GM18907 (cell line): Measurements from ENCODE around the gene RASGEF1C.
"Not testable (repeated sequence)": the region's sequence is repeated elsewhere in the genome, so short reads cannot be mapped to it uniquely, and the experiment has no call there.

Experiments used
- ATAC-seq: cut with Tn5 transposase; IDR thresholded peaks from one replicate; pipeline ENCODE4 v1.9.1; 2021; ENCODE audit warnings: mild to moderate bottlenecking, moderate library complexity; ENCODE audit not compliant: unreplicated experiment

The RASGEF1C gene

GRCh38 chr5:180138214-180138975, 70.6 kb downstream of the RASGEF1C start:
- no peak for ATAC-seq

DNA sequence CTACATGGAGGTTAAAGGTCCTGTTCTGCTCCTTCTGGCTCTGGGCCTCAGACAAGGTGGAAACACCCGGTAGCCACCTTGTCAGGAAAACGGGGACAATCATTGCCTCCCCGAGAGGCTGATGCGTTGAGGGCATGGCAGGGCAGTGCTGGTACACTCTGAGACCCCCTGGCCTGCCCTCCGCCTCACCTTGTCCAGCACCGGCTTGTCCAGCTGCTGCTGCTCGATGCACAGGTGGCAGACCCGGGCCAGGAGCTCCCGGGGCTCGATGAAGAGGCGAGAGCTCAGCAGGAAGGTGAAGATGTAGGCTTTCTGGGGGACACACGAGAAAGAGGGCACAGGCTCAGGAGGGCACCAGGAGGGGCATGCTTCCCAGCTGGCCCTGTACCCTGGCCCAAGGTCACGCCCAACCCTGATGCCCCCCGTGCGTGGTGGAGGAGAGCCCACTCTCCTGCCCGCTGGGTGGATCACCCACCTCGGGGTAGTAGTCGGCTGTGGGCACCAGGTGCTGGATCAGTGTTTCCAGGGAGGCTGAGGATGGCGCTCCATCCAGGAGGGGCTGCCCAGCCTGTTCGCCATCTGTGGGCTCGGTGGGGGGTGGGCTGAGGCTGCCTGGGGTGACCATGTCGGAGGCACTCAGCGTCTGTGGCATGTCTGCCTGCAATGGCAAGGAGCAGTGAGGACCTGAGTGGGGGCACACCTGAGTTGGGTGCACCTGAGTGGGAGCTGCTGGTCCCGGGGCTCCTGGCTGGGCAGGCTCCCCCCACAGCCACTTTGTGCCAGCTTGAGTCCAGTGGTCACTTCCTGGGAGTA, 71.4 kb downstream of the RASGEF1C start:
- no peak for ATAC-seq

- ATAC-seq: no peak
Measured at GRCh38 chr5:180136630-180137381, 72.2 kb downstream of the RASGEF1C start.

DNA sequence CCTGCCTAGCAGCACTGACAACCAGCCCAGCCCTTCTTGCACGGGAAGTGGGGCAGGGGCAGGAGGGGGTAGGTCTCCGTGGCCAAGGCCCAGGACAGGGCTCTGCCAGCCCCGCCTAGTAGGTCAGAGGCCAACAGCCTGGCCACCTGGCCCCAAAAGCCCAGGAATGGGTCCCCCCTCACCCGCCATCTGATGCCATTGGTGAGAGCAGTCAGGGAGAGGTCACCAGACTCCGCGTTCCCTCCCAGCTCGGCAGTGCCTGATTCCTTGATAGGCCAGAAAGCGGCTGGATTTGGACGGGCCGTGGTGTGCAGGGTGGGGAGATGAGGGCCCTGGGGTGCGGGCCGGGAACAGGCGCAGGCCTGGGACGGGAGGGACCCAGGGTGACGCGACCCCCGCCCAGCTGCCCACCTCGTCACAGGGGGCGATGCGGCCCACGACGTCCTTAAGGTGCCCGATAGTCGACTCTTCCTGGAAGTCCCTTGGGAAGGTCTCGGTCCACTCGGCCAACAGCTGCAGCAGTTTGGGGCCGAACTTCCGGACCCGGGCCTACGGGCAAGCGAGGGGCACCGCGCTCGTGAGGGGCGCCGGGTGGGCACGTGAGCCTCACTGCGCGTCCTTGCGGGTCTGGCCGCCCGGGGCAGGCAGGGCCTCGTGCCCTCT, 72.9 kb downstream of the RASGEF1C start:
- ATAC-seq: no peak

DNA sequence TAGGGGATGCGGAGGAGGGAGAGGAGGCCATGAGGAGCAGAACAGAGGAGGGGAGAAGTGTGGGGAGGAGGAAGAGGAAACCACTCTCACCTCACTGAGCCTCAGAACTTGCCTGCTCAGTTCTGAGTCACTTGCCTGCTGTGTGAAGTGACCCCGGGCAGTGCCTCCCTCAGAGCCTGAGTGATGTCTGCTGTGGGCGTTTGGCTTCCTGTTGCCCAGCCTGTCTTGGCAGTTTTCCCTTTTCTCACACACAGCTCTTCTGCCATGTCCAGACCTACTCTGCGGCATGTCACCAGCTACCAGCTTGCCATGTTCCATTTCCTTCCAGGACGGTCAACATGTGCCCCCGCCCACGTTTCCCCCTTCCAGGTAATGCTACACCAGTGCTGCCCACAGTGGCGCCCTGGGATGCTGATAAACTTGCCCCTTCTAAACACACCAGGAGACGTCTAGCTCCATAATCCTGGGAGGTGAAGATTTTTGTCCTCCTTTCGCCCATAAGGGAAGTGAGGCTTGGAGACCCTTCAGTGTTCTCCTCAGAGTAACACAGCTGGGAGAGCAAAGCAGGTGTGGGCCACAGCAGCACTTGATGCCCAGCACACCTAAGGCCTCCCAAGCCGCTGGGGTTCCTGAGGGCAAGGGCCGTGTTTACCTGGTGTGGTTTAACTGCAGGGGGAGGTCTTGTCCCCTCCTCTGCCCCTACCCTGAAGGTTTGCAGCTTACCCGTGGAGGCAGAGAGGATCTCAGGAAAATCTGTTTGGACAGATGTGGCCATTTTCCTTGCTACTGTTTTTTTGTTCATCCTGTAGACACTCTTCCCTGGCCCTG, 73.7 kb downstream of the RASGEF1C start:
- no peak for ATAC-seq

DNA sequence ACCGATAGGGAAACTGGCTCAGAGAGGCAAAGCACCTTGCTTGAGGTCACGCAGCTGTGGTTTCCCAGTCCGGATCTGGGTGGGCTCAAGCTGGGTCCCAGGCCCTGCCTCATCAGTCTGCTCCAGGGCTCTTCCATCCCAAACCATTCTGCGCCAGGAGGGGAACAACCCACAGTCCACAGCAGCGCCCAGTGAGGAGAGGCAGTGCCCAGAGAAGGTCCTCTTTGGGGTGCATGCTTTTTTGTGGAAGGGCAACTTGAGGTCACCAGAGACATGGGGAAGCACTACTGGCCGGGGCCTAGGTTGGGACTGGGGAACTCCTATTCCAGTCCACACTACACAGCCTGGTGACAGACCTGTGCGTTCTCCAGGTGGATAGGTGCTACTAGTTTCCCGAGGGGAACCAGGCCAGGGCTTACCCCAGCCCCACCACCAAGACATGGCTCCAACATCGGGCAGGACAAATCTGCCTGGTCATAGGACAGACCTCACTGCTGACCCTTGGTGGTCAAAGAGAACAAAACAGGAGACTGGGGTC, 75.0 kb downstream of the RASGEF1C start:
- no peak for ATAC-seq

DNA sequence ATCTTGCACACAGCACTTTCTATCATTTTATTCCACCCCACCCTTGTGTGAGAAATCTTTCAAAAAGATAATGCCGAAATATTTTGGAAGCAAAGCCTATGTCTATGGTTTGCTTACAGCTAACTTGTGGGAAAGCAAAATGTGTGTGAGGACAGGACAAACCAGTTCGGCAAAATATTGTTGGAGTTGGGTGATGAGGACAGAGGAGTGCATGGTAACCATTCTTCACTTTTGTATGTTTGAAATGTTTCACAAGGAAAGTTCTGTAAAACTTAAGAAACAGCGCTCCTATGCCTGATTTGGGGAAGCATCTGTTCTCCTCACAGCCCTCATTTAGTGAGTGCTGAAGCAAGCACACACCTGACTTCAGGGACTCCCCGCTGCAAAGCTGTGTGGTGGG, 75.5 kb downstream of the RASGEF1C start:
- no peak for ATAC-seq

- no peak for ATAC-seq
Measured at GRCh38 chr5:180133060-180133459, 76.0 kb downstream of the RASGEF1C start.

- ATAC-seq: no peak
Measured at GRCh38 chr5:180130876-180131740, 77.9 kb downstream of the RASGEF1C start.

- no peak for ATAC-seq
Measured at GRCh38 chr5:180130291-180130869, 78.6 kb downstream of the RASGEF1C start.

DNA sequence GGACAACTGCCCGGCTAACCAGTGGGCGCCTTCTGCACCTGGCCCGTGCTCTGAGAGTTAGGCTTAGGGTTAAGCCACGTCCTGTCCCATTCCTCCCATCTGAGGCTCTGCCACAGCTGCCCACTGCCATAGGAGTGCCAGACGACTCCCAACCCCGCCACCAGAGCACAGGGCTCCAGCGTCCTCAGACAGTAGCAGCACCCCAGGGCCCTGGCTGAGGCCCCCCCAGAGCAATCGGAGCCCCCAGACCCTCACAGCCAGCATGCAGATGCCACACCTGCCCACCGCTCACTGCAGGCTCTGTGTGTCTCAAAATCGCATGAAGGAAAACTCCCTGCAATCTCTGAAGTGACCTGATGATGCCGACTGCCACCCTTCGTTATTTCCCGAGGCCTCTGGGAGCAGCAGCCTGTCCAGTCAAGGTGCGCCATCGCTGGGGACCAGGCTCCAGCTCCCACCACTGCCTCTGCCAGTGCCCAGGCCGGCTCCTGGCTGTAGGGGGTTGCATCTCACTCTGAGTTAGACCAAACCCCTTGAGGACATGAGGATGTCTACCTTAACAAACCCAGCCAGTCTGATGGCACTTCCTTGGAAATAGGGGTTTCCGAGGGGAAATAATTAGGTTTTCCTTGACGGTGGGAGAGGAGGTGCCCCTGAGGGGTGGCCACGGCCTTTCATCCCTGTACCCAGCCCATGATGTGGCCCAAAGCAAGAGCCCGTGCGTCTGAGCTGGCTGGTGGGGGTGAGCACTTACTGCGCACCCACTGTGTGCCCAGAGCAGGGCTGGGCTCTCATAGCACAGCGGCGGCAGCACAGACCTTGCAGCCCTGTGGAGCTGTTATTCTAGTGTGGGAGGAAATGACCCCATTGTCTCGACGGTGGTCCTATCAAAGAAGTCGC, 79.5 kb downstream of the RASGEF1C start:
- ATAC-seq: no peak

- no peak for ATAC-seq
Measured at GRCh38 chr5:180128671-180129261, 80.2 kb downstream of the RASGEF1C start.

GRCh38 chr5:180127682-180128670, 81.0 kb downstream of the RASGEF1C start:
- no peak for ATAC-seq

- ATAC-seq: no peak
Measured at GRCh38 chr5:180126716-180127681, 82.0 kb downstream of the RASGEF1C start.

- ATAC-seq: not testable (repeated sequence)
Measured at GRCh38 chr5:180126156-180126555, 82.9 kb downstream of the RASGEF1C start.
